ENCODE measurements around the gene ABCC10. TPM values are rescaled to one million over a fixed set of nuclear protein-coding genes. Genes with fewer than 3 reads are reported as not detected.

ABCC10 gene
- total RNA-seq, 2 experiments from 2014 or later, result 35.7 to 38.5 TPM

GRCh38 chr6:43492673-43493072, 65.3 kb downstream of the ABCC10 start:
- CTCF ChIA-PET, result interaction anchor here (2.4 kb wide), 1 partner anchor 14 kb away, joined by 6 read pairs; no protein-coding TSS in a partner anchor
- POLR2A ChIA-PET, result no interaction called here
- DNase-seq (no peak), ATAC-seq (ENCODE audit: poor library complexity) (no peak)
- no peak for TF ChIP-seq CTCF (IDR thresholded peaks at IDR 0.05)
- H3K4me1 ChIP-seq (ENCODE audit: insufficient read depth, low read length), result peaks cover 33% of the 10 kb centered on the region
- peak overlapping the region; percentile 55 for H3K27ac Mint-ChIP-seq
- no peaks in the 10 kb centered on the region for H3K27me3 ChIP-seq (ENCODE audit: control insufficient read depth in 1 of 2, insufficient read depth in 2 of 2, low read length in 2 of 2)
- no peak overlapping the region for H3K4me3 Mint-ChIP-seq
- intact Hi-C loops (cut with DNase I, micrococcal nuclease), result no loop called here
- no peak overlapping the region for H3K27ac ChIP-seq (ENCODE audit: low read depth in 1 of 2, low read length in 2 of 2)
- no peaks in the 10 kb centered on the region for H3K9me3 Mint-ChIP-seq
- H3K4me1 Mint-ChIP-seq (ENCODE audit: low read depth), result peaks cover 40% of the 10 kb centered on the region
- no peak overlapping the region for H3K4me3 ChIP-seq (ENCODE audit: low read length)
- H3K9me3 ChIP-seq (ENCODE audit: control insufficient read depth in 1 of 2, insufficient read depth in 1 of 2, low read length in 2 of 2), result no peaks in the 10 kb centered on the region
- H3K27me3 Mint-ChIP-seq, result no peaks in the 10 kb centered on the region
- H3K36me3 Mint-ChIP-seq (ENCODE audit: low read depth), result peaks cover 26% of the 10 kb centered on the region
- peaks cover 19% of the 10 kb centered on the region for H3K36me3 ChIP-seq (ENCODE audit: insufficient read depth, low read length)

DNA sequence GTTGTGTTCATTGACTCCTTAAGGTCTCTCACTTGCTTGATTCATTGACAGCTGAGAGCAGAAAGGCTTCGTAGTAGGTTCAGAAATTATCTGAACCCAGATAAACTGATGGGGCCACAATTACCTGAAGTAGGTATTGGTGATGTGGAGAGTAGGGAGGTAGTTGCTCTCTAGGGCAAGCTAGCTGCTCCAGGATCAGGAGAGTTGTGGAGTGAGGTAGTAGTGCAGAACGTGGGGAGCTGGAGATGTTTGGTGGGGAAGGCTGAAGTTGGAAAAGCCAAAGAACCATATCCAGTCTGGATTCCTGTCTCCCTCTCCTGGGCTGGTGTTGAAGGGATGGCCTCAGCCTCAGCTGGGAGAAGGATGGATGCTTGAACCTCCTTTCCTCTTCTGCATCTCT, 65.9 kb downstream of the ABCC10 start:
- peak overlapping the region; percentile 20 for H3K4me3 Mint-ChIP-seq
- Histone ChIP-seq H3K27me3 (ENCODE audit: control insufficient read depth in 1 of 2, insufficient read depth in 2 of 2, low read length in 2 of 2) (no peaks in the 10 kb centered on the region), H3K27ac (ENCODE audit: low read depth in 1 of 2, low read length in 2 of 2) (no peak overlapping the region), H3K4me1 (ENCODE audit: insufficient read depth, low read length) (peaks cover 33% of the 10 kb centered on the region), H3K4me3 (ENCODE audit: low read length) (no peak overlapping the region), H3K36me3 (ENCODE audit: insufficient read depth, low read length) (peaks cover 25% of the 10 kb centered on the region), H3K9me3 (ENCODE audit: control insufficient read depth in 1 of 2, insufficient read depth in 1 of 2, low read length in 2 of 2) (no peaks in the 10 kb centered on the region)
- TF ChIP-seq CTCF (IDR thresholded peaks at IDR 0.05), result no peak
- H3K27ac Mint-ChIP-seq, result peak overlapping the region; percentile 55
- DNase-seq (no peak), ATAC-seq (ENCODE audit: poor library complexity) (no peak)
- intact Hi-C loops (cut with DNase I, micrococcal nuclease), result no loop called here
- no peaks in the 10 kb centered on the region for H3K27me3 Mint-ChIP-seq
- no peaks in the 10 kb centered on the region for H3K9me3 Mint-ChIP-seq
- POLR2A ChIA-PET, result interaction anchor here (1.0 kb wide), 1 partner anchor 20 kb away, joined by 3 read pairs; no protein-coding TSS in a partner anchor
- H3K4me1 Mint-ChIP-seq (ENCODE audit: low read depth), result peaks cover 40% of the 10 kb centered on the region
- CTCF ChIA-PET, result interaction anchor here (2.4 kb wide), 1 partner anchor 13 kb away, joined by 6 read pairs; no protein-coding TSS in a partner anchor
- peaks cover 27% of the 10 kb centered on the region for H3K36me3 Mint-ChIP-seq (ENCODE audit: low read depth)

DNA sequence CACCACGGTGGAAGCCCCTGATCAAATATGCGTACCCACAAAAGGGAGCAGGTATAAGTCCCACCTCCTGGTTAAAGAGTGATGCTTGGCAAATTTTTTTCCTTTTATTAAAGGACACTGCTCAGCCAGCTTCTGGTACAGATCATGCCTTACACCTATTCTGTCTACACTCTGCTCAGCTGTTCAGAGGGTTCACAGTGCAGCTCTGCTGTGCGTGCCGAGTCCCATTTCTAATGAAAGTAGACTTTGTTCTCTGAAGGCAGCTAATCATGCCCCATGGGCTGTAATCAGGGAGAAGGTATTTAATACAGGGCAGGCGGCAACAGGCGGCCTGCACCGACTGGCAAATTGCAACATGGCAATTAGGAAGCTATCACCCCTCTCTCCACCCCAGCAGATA, 66.5 kb downstream of the ABCC10 start:
- no peak overlapping the region for H3K27ac ChIP-seq (ENCODE audit: low read depth in 1 of 2, low read length in 2 of 2)
- Mint-ChIP-seq H3K27me3 (no peaks in the 10 kb centered on the region), H3K27ac (peak overlapping the region; percentile 39), H3K4me1 (ENCODE audit: low read depth) (peaks cover 40% of the 10 kb centered on the region), H3K36me3 (ENCODE audit: low read depth) (peaks cover 29% of the 10 kb centered on the region), H3K9me3 (no peaks in the 10 kb centered on the region), H3K4me3 (no peak overlapping the region)
- no peaks in the 10 kb centered on the region for H3K27me3 ChIP-seq (ENCODE audit: control insufficient read depth in 1 of 2, insufficient read depth in 2 of 2, low read length in 2 of 2)
- POLR2A ChIA-PET, result interaction anchor here (1.0 to 1.8 kb wide), 2 partner anchors 16 to 20 kb away, joined by 3 to 13 read pairs; partner anchors contain the start of gene TJAP1
- no peak overlapping the region for H3K4me3 ChIP-seq (ENCODE audit: low read length)
- CTCF ChIA-PET, result interaction anchor here (0.5 to 2.4 kb wide), 2 partner anchors 13 to 96 kb away, joined by 4 to 6 read pairs; no protein-coding TSS in a partner anchor
- no peaks in the 10 kb centered on the region for H3K9me3 ChIP-seq (ENCODE audit: control insufficient read depth in 1 of 2, insufficient read depth in 1 of 2, low read length in 2 of 2)
- intact Hi-C loops (cut with DNase I, micrococcal nuclease), result no loop called here
- ATAC-seq (ENCODE audit: poor library complexity) (no peak), DNase-seq (no peak)
- peaks cover 30% of the 10 kb centered on the region for H3K4me1 ChIP-seq (ENCODE audit: insufficient read depth, low read length)
- no peak for TF ChIP-seq CTCF (IDR thresholded peaks at IDR 0.05)
- H3K36me3 ChIP-seq (ENCODE audit: insufficient read depth, low read length), result peaks cover 27% of the 10 kb centered on the region
